HepG2 (cell line): ENCODE measurements around the gene QKI. TPM values are rescaled to one million over a fixed set of nuclear protein-coding genes. Genes with fewer than 3 reads are reported as not detected.

Experiments
- KLF13 ChIP-seq: sonication (generic); formaldehyde crosslinking; IDR thresholded peaks from 2 replicates; pipeline ENCODE4 v1.4.0; 2020; ENCODE audit warnings: mild to moderate bottlenecking, missing genetic modification reagents
- MAFF ChIP-seq: IDR thresholded peaks from 2 replicates; pipeline ENCODE4 v1.6.1; 2011; ENCODE audit warnings: low read depth, low read length, improper control_type of control experiment
- ZFX ChIP-seq: sonication (generic); formaldehyde crosslinking; IDR thresholded peaks from 2 replicates; pipeline ENCODE4 v1.4.0; 2020; ENCODE audit warnings: mild to moderate bottlenecking, low read depth, missing genetic modification reagents, moderate library complexity
- ZNF235 ChIP-seq: sonication (generic); formaldehyde crosslinking; IDR thresholded peaks from 2 replicates; pipeline ENCODE4 v1.8.1; 2023; ENCODE audit warnings: mild to moderate bottlenecking, missing genetic modification reagents, borderline replicate concordance
- ZNF468 ChIP-seq: sonication (generic); formaldehyde crosslinking; IDR thresholded peaks from 2 replicates; pipeline ENCODE4 v1.8.0; 2022; ENCODE audit warnings: mild to moderate bottlenecking, moderate library complexity, missing genetic modification reagents
- ZNF724P ChIP-seq: sonication (generic); formaldehyde crosslinking; IDR thresholded peaks from 2 replicates; pipeline ENCODE4 v1.8.0; 2022; ENCODE audit warnings: missing genetic modification reagents, borderline replicate concordance
- ZNF773 ChIP-seq: sonication (generic); formaldehyde crosslinking; IDR thresholded peaks from 2 replicates; pipeline ENCODE4 v1.4.0; 2020; ENCODE audit warnings: missing genetic modification reagents, borderline replicate concordance
- polyA plus RNA-seq, 8 experiments: library from polyadenylated mRNA; depleted of rRNA in 3 of 8; stranded (reverse) in 7 of 8; unstranded in 1 of 8; fragments of >200 nt; fragmentation: Illumina TruSeq in 4 of 8; extraction: Trizol in 4 of 8; gene quantifications; 2 replicates each; pipeline versions ENCODE4 v1.2.1 to v1.2.3, GENCODE V29; 2011 to 2016; ENCODE audit warnings: low read depth in 4 of 8, missing spikeins in 1 of 8, mixed read lengths in 1 of 8; ENCODE audit not compliant: insufficient read depth in 1 of 8
- total RNA-seq, 5 experiments: library from RNA; depleted of rRNA; stranded (reverse); fragments of >200 nt; fragmentation: Illumina TruSeq; extraction: Trizol; gene quantifications; 2 replicates each; pipeline ENCODE4 v1.2.3, GENCODE V29; 2016; ENCODE audit warnings: low read depth in 1 of 5
- TF ChIP-seq, protein P1 (sequence below): sonication (generic); formaldehyde crosslinking; conservative IDR thresholded peaks from 2 replicates; pipeline ENCODE4 v1.4.0; 2020; ENCODE audit warnings: missing genetic modification reagents
- TF ChIP-seq, protein P2 (sequence below): sonication (generic); formaldehyde crosslinking; IDR thresholded peaks from 2 replicates; pipeline ENCODE4 v1.5.0; 2020; ENCODE audit warnings: mild to moderate bottlenecking, missing genetic modification reagents, borderline replicate concordance
- TF ChIP-seq, protein P3 (sequence below): sonication (generic); formaldehyde crosslinking; IDR thresholded peaks from 2 replicates; pipeline ENCODE4 v1.4.0; 2020; ENCODE audit warnings: missing genetic modification reagents, borderline replicate concordance
- TF ChIP-seq, protein P4 (sequence below): sonication (generic); formaldehyde crosslinking; IDR thresholded peaks from 2 replicates; pipeline ENCODE4 v1.9.0; 2021; ENCODE audit warnings: mild to moderate bottlenecking, missing genetic modification reagents

The QKI gene
- total and polyA plus RNA-seq, 2 of the 13 experiments (the other 11 are each of a cell fraction or from before 2014, with no cell fraction given) = 136 to 137 TPM

DNA sequence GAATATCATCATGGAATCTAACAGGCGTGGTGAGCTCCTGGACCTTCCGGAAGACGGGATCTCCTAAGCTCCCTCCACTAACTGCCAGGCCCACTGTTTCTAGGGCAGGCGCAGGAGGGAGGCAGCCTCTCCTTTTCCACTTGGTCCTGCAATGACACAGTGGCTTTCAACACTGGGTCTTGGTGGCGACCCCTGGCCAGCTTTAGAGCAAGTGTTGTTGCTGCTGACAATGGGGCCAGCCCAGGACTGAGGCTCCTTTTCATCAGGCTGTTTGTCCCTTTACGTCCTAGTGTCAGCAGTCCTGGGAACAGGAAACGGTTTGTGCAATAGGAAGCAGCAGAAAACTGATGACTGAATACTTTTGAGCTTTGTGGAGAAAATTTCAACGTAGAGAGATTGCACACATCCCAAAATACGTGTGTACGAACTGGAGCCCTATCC lies 9.7 kb upstream of the QKI start (continued):
- TF ChIP-seq ZNF468 (CRISPR knock-in tag) (no peak), ZFX (CRISPR knock-in tag) (peak; percentile 42), KLF13 (CRISPR knock-in tag) (no peak), ZNF773 (CRISPR knock-in tag) (no peak), ZNF235 (CRISPR knock-in tag) (0 out of 2 replicates have a peak, but pooled peaks have one; percentile 25), MAFF (peak; percentile 81), ZNF724P (CRISPR knock-in tag) (no peak)
- TF ChIP-seq, protein P1, sequence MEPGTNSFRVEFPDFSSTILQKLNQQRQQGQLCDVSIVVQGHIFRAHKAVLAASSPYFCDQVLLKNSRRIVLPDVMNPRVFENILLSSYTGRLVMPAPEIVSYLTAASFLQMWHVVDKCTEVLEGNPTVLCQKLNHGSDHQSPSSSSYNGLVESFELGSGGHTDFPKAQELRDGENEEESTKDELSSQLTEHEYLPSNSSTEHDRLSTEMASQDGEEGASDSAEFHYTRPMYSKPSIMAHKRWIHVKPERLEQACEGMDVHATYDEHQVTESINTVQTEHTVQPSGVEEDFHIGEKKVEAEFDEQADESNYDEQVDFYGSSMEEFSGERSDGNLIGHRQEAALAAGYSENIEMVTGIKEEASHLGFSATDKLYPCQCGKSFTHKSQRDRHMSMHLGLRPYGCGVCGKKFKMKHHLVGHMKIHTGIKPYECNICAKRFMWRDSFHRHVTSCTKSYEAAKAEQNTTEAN (CRISPR knock-in tag) = 0 out of 2 replicates have a peak, but pooled peaks have one; percentile 17
- TF ChIP-seq, protein P2, sequence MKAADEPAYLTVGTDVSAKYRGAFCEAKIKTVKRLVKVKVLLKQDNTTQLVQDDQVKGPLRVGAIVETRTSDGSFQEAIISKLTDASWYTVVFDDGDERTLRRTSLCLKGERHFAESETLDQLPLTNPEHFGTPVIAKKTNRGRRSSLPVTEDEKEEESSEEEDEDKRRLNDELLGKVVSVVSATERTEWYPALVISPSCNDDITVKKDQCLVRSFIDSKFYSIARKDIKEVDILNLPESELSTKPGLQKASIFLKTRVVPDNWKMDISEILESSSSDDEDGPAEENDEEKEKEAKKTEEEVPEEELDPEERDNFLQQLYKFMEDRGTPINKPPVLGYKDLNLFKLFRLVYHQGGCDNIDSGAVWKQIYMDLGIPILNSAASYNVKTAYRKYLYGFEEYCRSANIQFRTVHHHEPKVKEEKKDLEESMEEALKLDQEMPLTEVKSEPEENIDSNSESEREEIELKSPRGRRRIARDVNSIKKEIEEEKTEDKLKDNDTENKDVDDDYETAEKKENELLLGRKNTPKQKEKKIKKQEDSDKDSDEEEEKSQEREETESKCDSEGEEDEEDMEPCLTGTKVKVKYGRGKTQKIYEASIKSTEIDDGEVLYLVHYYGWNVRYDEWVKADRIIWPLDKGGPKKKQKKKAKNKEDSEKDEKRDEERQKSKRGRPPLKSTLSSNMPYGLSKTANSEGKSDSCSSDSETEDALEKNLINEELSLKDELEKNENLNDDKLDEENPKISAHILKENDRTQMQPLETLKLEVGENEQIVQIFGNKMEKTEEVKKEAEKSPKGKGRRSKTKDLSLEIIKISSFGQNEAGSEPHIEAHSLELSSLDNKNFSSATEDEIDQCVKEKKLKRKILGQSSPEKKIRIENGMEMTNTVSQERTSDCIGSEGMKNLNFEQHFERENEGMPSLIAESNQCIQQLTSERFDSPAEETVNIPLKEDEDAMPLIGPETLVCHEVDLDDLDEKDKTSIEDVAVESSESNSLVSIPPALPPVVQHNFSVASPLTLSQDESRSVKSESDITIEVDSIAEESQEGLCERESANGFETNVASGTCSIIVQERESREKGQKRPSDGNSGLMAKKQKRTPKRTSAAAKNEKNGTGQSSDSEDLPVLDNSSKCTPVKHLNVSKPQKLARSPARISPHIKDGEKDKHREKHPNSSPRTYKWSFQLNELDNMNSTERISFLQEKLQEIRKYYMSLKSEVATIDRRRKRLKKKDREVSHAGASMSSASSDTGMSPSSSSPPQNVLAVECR (CRISPR knock-in tag) = no peak
- TF ChIP-seq, protein P3, sequence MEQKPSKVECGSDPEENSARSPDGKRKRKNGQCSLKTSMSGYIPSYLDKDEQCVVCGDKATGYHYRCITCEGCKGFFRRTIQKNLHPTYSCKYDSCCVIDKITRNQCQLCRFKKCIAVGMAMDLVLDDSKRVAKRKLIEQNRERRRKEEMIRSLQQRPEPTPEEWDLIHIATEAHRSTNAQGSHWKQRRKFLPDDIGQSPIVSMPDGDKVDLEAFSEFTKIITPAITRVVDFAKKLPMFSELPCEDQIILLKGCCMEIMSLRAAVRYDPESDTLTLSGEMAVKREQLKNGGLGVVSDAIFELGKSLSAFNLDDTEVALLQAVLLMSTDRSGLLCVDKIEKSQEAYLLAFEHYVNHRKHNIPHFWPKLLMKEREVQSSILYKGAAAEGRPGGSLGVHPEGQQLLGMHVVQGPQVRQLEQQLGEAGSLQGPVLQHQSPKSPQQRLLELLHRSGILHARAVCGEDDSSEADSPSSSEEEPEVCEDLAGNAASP = no peak
- TF ChIP-seq, protein P4, sequence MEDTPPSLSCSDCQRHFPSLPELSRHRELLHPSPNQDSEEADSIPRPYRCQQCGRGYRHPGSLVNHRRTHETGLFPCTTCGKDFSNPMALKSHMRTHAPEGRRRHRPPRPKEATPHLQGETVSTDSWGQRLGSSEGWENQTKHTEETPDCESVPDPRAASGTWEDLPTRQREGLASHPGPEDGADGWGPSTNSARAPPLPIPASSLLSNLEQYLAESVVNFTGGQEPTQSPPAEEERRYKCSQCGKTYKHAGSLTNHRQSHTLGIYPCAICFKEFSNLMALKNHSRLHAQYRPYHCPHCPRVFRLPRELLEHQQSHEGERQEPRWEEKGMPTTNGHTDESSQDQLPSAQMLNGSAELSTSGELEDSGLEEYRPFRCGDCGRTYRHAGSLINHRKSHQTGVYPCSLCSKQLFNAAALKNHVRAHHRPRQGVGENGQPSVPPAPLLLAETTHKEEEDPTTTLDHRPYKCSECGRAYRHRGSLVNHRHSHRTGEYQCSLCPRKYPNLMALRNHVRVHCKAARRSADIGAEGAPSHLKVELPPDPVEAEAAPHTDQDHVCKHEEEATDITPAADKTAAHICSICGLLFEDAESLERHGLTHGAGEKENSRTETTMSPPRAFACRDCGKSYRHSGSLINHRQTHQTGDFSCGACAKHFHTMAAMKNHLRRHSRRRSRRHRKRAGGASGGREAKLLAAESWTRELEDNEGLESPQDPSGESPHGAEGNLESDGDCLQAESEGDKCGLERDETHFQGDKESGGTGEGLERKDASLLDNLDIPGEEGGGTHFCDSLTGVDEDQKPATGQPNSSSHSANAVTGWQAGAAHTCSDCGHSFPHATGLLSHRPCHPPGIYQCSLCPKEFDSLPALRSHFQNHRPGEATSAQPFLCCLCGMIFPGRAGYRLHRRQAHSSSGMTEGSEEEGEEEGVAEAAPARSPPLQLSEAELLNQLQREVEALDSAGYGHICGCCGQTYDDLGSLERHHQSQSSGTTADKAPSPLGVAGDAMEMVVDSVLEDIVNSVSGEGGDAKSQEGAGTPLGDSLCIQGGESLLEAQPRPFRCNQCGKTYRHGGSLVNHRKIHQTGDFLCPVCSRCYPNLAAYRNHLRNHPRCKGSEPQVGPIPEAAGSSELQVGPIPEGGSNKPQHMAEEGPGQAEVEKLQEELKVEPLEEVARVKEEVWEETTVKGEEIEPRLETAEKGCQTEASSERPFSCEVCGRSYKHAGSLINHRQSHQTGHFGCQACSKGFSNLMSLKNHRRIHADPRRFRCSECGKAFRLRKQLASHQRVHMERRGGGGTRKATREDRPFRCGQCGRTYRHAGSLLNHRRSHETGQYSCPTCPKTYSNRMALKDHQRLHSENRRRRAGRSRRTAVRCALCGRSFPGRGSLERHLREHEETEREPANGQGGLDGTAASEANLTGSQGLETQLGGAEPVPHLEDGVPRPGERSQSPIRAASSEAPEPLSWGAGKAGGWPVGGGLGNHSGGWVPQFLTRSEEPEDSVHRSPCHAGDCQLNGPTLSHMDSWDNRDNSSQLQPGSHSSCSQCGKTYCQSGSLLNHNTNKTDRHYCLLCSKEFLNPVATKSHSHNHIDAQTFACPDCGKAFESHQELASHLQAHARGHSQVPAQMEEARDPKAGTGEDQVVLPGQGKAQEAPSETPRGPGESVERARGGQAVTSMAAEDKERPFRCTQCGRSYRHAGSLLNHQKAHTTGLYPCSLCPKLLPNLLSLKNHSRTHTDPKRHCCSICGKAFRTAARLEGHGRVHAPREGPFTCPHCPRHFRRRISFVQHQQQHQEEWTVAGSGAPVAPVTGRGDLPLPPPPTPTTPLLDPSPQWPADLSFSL = 0 out of 2 replicates have a peak, but pooled peaks have one; percentile 10
